GM19351 (cell line): Measurements from ENCODE around the gene PRSS27.

Experiments
- ATAC-seq: cut with Tn5 transposase; IDR thresholded peaks from one replicate; pipeline ENCODE4 v1.9.1; 2021; ENCODE audit warnings: mild to moderate bottlenecking, moderate library complexity; ENCODE audit not compliant: unreplicated experiment

Gene PRSS27

DNA sequence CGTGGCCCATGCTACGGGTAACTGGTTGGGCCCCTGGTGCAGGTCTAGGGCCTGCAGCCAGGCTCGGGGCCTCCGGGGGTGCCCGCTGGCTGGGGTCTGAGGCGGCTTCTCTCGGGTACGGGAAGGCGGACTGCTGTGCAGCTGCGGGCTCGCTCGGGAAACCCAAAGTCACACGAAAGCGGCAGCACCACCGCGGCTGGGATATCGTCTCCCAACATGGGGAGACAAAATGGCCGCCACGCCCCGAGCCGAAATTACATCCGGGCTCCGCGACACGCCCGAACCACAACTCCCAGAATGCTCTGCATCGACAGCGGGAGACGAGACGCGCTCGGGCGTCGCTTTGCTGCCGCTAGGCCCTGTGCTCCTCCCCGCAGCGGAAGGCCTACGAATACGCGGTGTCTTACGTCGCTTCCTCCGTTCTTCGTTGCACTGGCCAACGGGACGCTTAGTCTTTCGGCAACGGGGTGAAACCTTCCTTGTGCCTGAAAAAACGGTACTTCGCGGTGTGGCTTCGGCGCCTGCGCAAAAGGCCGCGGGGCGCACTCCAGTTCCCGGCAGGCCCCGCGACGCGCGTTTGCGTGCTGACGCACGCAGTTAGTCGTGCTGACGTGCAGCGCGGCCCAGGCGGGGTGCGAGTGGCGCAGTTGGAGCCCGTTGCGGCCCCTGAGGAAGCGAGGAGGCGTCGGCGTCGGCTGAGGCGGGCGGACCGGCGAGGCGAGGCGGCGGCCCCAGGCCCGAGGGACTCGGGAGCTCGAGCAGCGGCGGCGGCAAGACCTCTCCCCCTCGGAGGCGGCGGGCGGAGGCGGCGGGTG lies 32.2 kb upstream of the PRSS27 start, which contains the start of gene SRRM2:
Gene SRRM2, plus strand, starts transcription at position 604 of the 815 bp plus-strand sequence. CDS start 3,727 bp downstream, outside the sequence.
- peak; percentile 81 for ATAC-seq

DNA sequence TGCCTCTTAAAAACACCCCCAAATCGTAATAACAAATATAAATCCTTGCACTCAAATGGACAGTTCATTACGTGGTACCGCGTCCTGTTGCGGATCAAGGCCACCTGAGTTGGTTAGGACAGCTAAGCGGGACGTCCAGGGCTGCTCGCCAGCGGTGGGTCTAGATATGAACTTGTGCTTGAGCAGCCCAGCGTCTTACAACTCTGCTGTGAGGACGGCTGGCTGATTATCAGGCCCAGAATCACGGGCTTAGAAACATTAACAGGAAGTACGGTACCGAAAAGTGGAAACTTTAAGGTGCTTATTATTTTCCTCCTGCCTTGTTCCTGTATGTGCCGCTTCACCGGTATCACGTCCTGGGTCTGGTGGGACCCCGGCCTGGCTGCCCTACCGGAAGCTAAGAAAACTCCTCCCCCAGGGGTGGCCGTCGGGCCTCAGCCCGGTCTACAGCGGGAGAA lies 31.6 kb upstream of the PRSS27 start:
- peak; percentile 35 for ATAC-seq

DNA sequence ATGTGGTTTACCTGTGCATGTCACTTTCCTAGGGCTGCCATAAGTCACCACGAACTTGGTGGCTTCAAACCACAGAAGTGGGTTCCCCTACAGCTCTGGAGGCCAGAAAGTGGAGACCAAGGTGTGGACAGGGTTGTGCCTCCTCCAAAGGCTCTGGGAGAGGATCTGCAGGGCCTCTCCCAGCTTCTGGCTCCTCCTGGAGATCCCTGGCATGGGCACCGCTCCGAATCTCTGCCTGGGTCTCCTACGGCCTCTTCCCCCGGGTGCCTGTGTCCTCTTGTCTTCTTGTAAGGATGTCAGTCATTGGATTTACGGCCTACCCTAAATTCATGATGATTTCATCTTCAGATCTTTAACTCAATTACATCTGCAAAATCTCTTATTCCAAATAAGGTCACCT lies 29.9 kb upstream of the PRSS27 start:
- ATAC-seq, result no peak

DNA sequence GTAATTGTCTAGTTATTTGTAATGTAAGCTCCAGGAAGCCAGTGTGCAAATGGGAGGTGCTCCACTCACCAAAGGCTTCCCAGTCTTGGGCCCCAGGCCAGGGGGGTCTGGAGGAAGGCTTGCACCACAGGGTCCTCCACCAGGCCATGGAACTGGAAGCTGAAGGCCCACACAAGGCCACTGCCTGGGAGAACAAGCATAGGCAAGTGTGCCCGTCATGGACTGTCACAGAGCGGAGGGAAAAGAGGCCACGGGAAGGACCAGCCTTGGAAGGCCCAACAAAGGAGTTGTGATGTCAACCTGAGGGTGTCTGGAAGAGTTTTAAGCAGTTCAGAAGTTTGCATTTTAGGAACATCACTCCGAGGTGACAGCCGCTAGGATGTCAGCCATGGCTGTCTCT lies 29.5 kb upstream of the PRSS27 start:
- ATAC-seq, result no peak

DNA sequence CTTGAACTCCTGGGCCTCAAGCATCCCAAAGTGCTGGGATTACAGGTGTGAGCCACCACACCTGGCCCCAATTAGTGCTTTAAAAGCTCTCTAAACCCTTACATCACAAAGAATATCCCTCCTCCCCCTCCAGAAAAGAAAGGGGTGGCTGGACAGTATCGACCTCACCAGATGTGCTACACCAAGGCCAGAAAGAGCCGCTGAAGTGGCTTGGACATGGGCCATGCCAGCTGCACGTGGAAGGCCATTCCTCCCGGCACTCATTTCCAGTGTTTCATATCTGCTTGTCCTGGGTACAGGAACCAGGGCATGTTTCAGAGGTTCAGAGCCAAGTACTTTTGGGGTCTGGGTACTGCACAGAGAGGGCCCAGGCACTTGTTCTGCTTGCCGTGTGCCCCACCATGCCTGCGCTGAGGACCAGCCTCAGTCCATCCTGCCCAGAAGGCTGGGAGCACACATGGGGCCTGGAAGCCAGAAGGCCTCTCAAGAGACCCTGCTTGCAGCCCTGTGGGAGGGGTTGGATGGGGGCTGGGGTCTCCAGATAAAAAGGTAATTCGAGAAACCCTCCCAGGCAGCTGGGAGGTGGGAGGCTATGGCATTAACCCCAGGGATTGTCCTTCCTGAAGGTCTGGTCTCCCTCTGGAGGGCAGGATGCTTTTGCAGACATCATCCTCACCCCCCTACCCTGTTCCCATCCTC lies 28.9 kb upstream of the PRSS27 start:
- no peak for ATAC-seq

DNA sequence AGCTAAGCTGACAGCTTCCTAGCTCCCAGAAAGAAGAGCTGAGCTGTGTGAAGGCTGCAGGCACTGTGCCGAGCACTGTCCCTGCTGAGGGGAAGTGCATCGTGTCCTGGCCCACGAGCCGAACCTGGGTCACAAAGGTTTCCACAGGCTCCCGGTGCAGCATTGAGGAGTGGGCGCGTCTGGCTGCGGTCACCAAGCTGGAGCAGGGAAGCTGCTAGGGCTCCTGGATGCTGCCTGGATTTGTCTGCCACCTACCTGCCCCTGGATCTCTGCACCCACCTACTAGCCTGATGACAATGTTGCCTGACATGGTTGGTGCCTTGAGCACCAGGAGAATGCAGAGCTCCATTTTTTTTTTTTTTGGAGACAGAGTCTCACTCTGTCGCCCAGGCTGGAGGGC lies 25.9 kb upstream of the PRSS27 start:
- no peak for ATAC-seq

DNA sequence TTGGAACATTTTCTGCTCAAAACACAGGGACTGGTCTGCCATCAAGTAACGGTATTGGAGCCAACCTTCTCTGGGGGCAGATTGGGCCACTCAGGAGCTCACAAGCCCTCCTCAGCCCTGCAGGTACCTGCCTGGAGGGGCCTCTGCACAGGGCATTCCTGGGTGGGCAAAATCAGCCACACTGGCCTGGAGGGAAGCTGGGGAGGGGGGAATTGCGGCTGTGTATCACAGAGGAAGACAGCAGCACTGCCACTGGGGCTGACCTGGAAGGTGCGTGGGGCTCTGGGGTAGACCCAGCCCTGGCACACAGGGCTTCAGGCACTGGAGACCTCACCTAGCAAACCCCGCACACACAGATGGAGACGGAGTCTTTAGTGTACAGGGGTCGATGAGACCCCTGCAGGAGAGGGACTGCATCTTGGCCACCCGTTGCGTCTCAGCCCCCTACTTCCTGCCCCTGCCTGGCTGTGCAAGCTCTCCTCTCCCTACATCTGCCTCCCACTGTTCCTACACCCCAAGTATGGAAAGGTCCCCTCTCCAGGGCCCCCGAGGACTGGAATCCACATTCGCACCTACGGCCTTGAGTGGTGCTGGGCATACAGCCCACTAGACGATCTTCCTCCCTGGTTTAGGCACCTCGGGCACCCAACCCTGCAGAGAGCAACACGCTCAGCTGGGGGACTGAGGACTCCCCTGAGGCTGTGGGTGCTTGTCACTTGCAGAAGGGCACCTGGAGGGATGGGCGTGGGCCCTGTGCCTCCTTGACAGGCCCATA lies 25.3 kb upstream of the PRSS27 start:
- ATAC-seq, result no peak

DNA sequence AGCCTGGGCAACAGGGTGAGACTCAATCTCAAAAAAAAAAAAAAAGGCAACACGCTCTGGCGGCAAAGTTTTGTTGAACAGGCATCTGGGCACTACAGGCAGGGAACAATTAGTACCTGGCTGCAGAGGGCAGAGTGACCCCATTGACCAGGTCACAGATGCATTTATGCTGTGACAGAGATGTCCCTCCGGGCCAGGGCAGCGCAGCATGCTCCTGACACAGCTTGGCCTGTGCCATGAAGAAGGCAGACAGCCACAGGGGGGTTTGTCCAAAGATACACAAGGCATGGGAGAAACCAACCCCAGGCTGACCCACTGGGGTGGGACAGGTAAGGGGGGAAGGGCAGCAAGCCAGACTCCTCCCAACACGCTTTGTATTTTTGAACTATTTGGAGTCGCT lies 24.7 kb upstream of the PRSS27 start:
- ATAC-seq, result no peak

DNA sequence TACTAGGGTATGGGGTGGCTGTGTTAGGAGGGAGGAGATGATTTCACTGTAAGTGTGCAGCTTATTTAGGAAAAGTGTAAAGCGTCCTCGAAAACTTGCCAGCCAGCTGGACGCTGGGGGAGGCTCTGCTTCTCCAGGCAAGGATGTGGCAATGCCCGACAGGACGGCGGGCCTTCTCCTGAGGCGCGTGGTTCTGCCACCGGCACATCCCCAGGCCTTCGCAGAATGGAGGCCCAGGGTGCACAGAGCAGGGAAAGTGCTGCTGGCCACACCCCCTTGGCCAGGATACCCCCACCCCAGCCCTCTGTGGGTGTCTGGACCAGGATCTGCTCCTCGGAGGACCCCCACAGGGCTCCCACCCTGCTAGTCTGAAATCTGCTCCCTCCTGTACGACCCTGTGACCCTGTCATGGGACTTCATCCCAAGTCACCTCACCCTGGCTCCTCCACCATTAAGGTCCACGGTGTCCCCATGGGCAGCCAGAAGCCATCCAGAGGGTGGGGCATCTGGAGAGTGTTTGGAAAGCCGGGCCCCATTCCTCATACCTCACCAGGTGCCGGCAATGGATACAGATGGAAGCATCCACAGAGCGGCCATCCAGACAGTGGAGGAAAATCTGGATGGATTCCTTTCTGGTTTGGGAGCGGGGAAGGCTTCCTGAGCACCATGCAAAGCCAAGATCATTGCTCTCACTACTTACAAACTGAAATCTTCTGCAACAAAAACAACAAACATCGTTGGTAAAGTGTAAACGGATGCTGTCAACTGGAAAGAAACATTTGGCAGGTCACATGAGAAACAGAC lies 23.2 kb upstream of the PRSS27 start:
- no peak for ATAC-seq

DNA sequence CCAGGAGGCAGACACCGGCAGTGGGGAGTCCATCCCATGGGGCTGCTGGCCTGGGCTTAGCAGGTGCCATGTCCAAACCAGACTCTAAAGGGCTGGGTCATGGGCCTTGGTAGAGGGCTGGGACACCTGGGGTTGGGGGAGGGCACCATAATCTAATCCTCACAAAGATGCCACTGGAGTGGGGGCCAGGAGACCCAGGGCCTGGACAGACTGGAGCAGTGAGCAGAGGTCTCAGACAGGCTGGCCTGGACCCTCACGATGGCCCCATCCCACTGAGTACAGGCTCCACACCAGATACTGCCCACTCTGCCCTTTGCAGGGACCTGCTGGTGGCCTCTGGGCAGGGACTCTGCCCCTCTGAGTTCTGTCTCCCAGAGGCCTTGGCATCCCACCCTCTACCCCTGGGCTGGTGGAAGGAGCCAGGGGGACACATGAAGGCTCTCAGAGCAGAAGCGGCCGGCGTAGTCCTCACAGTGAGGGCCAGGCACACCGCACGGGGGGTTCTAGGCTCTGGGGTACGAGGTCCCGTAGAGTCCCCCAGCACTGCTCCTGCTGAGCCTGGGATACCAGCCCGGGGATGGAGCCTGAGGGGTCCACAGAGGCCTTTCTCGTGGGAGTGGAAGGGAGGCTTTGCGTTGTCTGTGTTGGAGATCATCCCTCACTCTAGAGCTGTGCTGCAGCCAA lies 22.4 kb upstream of the PRSS27 start:
- no peak for ATAC-seq

DNA sequence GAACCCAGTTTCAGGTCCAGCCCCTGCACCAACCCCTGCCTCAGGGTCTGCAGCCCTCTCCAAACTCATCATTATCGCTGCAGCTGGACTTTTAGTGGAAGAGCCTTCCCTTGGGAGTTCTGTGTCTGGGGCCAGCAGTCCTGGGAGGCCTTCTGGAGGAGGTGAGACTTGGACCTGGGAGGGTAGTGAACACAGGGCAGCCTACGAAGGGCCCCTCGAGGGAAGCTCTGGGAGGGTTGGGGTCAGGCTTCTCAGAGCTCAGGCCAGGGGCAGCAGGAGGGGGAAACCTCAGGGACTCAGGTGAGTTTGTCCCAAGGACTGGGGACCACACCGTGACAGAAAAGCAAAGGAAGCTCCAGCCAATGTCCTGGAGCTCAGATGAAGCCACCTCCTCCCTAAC lies 21.1 kb upstream of the PRSS27 start:
- no peak for ATAC-seq

DNA sequence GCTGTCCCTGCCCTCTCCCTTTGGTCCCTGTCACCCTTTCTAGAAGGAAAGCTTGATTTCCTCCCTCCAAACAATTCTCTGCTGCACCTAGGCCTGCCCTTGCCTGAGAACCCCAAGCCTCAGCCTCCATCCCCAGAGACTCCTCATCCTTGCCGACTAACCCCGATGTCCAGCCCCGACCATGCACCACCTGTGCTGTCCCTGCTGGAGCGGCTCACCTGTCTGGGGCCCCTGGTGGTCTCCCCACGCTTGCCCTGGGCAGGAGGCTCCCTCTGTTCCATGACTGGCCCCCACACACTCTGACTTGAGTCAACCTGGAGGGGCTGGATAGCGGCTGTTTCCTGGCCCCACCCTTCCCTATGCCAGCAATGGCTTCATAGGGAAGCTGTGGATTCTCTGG lies 20.5 kb upstream of the PRSS27 start:
- ATAC-seq, result no peak

DNA sequence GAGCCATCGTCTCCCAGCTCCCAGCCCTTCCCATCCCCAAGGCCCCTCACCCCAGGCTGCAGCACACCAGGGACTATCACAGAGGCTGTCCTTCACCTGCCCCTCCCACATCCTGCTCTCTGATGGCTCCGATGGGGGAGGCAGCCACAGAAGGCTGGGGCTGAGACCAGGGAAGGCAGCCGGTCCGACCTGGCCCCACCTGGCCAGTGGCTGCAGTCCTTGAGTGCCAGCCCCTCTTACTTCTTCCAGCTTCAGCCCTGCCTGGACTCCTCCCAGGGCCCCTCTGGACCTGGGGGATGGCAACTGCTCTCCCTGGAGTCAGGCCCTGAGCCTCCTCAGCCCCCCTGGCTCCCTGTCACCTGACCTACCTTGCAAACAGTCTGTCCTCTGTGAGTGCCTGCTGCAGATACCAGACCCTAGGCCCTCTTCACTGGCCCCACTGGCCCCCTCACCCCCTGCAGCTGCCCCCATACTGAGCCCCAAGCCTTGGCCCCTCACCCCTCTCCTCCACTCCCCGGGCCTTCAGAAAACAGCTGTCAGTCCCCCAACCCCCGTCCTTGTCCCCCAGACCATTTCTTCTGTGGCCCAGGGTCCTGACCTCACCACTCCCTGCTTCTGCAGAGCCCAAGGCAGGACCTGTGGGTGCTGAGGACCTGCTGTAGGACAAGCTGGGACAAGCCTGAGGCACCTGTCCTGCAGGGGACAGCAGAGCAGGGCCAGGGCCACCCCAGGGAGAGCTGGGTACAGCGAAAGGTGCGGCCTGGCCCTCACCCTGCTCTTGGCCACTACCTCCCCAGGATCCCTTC lies 19.8 kb upstream of the PRSS27 start:
- ATAC-seq, result no peak

DNA sequence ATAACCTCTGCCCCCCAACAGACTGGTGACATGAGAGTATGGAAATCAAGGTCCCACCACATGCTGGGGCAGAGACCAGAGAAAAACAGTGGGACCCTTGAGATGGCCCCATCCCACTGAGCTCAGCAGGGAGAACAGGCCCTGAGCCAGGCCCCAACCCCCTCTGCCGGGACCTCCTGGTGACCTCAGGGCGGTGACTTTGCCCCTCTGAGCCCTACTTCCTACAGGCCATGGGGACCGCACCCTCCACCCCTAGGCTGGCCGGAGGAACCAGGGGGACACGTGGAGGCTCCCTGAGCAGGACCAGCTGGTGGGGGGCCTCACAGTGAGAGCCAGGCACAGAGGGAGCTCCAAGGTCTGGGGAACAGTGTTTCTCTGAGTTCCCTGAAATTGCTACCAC lies 18.6 kb upstream of the PRSS27 start:
- ATAC-seq, result no peak

DNA sequence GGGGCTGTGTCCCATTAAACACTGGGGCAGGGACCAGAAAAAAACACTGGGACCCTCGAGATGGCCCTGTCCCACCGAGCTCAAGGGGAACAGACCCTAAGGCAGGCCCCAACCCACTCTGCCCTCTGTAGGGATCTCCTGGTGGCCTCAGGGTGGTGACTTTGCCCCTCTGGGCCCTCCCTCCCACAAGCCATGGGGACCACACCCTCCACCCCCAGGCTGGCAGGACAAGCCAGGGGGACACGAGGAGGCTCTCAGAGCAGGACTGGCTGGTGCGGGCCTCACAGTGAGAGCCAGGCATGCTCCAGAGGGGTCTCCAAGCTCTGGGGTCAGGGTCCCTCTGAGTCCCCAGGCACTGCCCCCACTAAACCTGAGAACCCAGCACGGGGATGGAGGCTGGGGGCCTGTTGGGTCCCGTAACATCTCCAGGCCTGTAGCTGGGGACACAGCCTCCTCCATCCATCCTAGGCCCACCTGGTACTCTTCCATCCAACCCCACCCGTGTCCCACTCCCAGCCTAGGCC lies 17.9 kb upstream of the PRSS27 start:
- ATAC-seq, result no peak

DNA sequence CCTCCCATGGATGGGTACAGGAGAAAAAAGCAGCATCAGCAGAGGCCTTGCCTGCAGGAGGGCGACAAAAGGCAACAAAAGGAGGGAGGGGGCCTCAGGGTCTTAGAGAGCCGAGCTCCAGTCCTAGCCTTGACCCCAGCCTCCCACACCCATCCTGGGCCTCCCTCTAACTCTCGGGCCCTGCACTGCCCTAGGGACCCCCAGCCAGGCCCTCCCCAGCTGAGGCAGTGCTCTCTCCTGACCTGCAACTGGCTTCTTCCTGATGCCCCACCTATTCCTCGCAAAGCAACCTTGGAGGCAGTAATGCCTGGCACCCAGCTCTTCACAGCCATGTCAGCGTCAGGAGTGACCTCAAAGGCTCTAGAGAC lies 17.2 kb upstream of the PRSS27 start:
- ATAC-seq, result no peak

DNA sequence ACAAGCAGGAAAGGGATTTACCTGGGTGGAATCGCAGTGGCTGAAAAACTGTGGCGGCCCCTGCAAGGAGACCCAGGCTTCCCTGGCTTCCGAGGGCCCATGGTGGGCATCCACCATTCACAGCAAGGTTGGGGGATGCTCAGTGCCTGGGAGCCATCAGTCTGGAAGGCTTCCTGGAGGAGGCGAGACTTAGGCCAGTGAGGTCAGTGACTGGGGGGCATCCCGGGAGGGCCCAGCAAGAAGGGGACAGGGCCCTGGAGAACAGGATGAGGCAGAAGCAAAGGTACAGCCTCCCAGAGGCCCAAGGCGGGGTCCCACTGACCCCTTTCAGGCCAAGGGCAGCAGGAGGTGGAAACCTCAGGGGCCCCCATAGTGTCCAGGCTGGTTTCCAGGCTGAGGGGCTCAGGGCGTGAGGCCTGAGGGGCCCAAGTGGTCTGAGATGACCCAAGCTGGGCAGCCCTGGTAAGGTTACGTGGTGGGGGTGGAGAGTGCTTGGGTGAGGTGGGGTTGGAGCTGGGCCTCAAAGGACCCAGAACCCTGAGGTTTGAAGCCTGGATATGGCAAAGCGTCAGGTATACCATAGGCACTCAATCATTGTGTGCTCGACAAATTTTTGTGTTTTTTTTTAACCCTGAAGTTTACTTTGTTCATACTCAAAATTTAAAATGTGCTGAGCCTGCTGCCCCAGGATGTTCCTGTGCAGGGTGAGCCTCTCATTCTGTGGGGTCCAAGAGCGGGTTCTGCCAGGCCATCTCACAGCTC lies 16.6 kb upstream of the PRSS27 start:
- no peak for ATAC-seq

DNA sequence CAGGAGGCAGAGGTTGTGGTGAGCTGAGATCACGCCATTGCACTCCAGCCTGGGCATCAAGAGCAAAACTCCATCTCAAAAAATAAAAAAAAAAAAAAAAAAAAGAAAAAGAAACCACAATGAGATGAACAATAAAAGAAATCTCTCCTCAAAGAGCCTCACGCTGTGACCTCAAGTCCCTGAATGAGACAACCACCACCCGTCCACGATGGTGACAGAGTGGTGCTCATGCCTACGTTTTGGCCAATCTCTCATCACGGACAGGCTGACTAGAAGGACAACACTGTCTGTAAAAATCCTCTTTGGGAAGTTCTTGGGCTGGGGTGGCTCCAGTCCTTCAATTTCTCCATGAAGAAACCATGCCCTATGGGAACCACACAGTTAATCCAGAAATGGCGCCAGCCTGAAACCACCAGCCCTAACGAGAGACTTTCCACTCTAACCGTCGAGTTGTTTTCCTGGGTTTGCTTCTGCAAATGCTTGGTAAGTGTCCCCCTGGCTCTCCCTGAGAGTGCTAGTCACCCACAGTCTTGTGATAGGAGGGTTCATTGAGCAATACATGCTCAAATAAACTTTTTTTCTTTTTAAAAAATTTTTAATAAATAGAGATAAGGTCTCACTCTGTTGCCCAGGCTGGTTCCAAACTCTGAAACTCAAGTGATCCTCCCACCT lies 15.0 kb upstream of the PRSS27 start:
- no peak for ATAC-seq
